Keratinocyte (primary cell): Measurements from ENCODE around the gene SPOCK3.

Experiments used
- CTCF ChIP-seq, 3 experiments: IDR thresholded peaks in 1 of 3; conservative IDR thresholded peaks in 1 of 3; optimal IDR thresholded peaks in 1 of 3; 2 replicates in 2 of 3; 3 replicates in 1 of 3; pipeline versions ENCODE3 to v1.5.1; 2011; ENCODE audit warnings: low read length in 3 of 3, mild to moderate bottlenecking in 3 of 3, moderate library complexity in 2 of 3, control low read depth in 1 of 3, inconsistent platforms in 1 of 3; ENCODE audit not compliant: insufficient read depth in 2 of 3; ENCODE audit errors: extremely low read depth in 1 of 3
- EZH2 ChIP-seq: IDR thresholded peaks from one replicate; pipeline ENCODE4 v1.6.1; 2012; ENCODE audit warnings: inconsistent platforms, mild to moderate bottlenecking, low read length, moderate library complexity

GRCh38 chr4:167102475-167102874 is 131.8 kb downstream of the SPOCK3 start:
- no peak for TF ChIP-seq CTCF (optimal IDR thresholded peaks at IDR 0.05 in 1 of 3, IDR thresholded peaks at IDR 0.05 in 1 of 3, conservative IDR thresholded peaks at IDR 0.05 in 1 of 3; ENCODE audit: extremely low read depth in 1 of 3, insufficient read depth in 2 of 3, low read length in 3 of 3)
- TF ChIP-seq EZH2 = no peak
